HG02798 (cell line): ENCODE measurements around the gene INO80D.
"Not testable (repeated sequence)": the region's sequence is repeated elsewhere in the genome, so short reads cannot be mapped to it uniquely, and the experiment has no call there.

ENCODE experiments used
- ATAC-seq: cut with Tn5 transposase; IDR thresholded peaks from one replicate; pipeline ENCODE4 v1.9.1; 2021; ENCODE audit warnings: mild to moderate bottlenecking; ENCODE audit not compliant: unreplicated experiment, poor library complexity

Gene INO80D

DNA sequence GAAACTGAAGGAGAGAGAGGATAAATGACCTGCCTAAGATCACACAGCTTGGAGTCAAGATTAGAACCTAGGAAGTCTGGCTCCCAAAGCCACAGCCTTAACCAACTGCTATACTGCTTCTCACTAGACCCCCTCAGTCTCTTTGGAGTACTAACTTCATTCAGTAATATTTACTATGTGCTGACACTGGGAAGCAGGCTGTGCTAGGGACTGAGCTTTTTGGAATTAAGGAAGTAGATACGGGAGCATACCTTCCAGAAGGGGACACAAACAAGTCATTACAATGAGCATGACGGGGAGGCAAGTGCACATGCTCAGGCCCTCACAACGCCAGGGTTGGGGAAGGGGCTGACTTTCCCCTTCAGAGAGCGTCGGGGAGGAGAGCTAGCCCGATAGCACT is 97.7 kb downstream of the INO80D start:
- no peak for ATAC-seq

DNA sequence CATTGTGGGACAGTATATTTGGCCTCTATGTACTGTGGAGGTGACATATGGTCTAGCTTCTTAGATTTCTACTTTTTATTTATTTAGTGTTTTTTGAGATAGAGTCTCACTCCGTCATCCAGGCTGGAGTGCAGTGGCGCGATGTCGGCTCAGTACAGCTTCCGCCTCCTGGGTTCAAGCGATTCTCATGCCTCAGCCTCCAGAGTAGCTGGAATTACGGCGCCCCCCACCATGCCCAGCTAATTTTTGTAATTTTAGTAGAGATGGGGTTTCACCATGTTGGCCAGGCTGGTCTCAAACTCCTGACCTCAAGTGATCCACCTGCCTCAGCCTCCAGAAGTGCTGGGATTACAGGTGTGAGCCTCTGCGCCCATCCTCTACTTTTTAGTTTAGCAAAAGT is 99.6 kb downstream of the INO80D start:
- not testable (repeated sequence) for ATAC-seq

DNA sequence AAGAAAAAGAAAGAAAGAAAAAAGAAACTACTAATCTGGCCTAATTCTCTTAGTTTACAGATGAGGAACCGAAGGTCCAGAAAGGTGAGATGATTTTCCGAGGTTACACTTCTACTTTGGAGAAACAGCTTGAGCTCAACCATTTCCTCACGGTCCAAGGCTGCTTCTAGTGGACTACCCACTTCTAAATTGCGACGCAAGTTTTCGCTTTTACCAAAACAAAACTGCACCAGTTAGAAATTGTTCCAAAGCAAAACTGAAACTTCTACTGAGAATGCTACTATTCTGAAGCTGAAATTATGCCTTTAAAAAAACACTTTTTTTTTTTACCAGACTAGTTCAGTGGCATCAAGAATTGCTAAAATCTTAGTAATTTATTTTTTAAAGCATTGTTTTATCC is 101.6 kb downstream of the INO80D start:
- peak; percentile 94 for ATAC-seq

DNA sequence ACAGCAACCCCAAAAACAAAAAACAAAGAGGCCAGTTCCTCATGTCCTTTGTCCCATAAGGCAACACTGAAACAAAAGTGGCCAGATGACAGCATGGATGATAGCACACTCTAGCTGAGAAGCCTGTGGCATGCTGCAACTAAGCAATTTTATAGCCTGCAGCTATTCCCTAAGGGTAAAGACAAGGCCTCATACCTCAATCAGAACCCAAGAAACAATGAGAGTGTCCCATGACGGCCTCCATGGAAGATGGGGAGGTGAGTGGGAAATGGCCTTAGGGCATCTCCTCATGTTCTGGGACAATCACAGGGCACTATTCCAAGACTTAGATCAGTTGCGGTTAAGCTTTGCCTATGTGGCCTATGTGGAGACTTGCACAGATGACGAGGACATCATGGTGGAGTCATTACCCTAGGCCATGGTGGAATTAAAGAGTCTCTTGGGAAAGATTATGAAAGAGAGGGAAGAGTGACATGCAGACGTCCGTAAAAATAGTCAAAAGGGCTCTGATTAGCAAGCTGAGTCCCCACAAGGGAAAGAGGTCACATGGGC is 103.1 kb downstream of the INO80D start:
- no peak for ATAC-seq

DNA sequence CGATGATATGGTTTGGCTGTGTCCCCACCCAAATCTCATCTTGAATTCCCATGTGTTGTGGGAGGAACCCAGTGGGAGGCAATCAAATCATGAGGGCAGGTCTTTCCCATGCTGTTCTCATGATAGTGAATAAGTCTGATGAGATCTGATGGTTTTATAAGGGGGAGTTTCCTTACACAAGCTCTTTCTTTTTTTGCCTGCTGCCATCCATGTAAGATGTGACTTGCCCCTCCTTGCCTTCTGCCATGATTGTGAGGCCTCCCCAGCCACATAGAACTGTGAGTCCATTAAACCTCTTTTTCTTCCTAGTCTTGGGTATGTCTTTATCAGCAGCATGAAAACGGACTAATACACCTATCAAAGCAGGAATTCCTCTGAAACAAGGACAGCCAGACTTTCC is 107.2 kb downstream of the INO80D start:
- ATAC-seq = not testable (repeated sequence)

DNA sequence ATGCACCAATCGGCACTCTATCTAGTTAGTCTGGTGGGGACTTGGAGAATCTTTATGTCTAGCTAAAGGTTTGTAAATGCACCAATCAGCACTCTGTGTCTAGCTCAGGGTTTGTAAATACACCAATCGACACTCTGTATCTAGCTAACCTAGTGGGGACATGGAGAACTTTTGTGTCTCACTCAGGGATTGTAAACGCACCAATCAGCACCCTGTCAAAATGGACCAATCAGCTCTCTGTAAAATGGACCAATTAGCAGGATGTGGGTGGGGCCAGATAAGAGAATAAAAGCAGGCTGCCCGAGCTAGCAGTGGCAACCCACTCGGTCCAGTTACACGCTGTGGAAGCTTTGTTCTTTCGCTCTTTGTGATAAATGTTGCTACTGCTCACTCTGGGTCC is 108.3 kb downstream of the INO80D start:
- not testable (repeated sequence) for ATAC-seq

DNA sequence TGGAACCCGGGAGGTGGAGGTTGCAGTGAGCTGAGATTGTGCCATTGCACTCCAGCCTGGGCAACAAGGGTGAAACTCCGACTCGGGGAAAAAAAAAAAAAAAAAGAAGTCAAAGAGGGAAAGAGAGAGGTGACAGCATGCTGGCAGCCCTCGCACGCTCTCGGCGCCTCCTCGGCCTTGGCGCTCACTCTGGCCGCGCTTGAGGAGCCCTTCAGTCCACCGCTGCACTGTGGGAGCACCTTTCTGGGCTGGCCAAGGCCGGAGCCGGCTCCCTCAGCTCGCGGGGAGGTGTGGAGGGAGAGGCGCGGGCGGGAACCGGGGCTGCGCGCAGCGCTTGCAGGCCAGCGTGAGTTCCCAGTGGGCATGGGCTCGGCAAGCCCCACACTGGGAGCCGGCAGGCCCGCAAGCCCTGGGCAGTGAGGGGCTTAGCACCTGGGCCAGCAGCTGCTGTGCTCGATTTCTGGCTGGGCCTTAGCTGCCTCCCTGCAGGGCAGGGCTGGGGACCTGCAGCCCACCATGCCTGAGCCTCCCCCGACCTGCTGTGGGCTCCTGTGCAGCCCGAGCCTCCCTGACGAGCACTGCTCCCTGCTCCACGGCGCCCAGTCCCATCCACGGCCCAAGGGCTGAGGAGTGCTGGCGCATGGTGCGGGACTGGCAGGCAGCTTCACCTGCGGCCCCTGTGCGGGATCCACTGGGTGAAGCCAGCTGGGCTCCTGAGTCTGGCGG is 108.9 kb downstream of the INO80D start:
- ATAC-seq = not testable (repeated sequence)

DNA sequence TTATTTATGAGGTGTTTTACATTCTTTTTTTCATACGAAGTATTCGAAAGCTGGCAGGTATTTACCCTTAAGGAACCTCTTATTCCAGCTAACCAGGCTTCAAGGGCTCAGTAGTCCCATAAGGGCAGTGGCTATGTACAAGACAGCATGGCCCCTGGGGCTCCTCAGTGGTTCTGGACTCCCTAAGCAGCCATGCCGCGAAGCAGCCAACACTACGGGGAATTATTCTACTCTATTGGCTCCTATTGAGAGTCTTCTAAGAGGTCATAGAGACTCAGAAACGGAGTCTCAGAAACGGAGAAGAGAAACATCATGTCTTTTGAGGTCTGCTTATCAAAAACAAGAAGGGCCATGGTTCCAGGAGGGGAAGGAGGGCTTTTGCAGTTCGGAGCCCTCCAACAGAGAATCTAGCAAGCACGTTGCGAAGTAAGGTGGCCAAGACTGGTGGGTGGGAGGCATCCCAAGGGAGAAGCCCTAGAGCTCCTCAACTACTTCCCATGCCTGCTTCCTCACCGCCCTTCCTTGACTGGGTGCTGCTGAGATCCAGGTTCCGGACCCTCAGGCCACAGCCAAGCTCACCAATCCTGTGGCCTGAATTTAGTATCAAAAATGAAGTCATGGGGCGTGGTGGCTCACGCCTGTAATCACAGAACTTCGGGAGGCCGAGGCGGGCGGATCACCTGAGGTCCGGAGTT is 109.7 kb downstream of the INO80D start:
- ATAC-seq = no peak

DNA sequence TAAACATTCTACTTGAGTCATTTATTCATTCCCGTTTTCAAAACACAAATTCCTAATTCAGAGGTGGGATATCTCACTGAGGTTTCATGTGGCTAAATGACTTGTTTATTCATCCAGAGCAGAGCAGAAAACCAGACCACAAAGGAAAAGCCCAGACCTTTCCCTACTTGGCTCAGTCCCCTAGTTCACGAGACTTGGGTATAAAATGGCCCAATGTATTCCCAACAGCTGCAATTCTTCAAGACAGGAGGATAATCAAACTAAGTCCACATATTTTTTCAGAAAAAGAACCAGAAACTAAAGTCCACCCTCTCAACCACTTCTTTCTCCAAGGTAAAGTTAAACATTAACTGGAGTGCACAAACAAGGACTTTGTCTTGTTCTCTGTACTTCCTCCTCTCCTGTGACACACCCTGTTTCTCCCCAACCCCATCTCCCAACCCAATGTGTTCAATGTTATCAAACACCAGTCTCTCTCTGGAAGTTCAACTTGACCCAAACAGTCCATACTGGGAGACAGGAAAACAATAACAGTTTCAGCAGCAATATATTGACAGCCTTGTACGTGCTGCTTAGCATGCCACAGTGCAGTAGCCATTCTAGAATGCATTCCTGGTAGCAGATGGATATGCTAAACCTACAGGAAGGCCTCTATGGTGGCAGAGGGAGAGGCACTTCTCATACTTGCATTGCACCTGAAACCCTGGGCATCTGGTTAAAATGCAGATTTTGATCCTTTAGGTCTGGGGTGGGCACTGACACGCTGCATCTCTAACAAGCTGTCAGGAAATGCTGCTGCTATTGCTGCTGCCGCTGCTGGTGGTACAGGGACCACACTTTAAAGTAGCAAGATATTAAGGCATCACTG is 110.7 kb downstream of the INO80D start:
- ATAC-seq = peak; percentile 82

DNA sequence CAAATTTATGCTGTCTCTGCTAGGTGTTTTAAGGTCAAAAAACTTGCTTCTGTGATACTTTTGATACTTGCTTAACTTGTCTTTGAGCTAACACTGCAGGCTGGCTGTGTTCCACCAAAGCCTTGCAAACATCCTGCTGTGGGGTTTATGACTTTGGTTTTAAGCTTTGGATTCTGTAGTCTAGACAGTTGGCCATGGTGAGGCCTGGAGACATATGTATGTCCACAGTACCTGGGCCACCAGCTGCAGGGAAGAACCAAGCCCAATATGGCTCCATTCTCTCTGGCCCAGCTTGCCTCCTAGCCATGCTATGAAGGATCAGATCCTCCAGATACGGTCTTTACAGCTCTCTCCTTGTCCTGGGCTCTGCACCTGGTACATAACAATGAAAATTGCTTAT is 113.9 kb downstream of the INO80D start:
- no peak for ATAC-seq

DNA sequence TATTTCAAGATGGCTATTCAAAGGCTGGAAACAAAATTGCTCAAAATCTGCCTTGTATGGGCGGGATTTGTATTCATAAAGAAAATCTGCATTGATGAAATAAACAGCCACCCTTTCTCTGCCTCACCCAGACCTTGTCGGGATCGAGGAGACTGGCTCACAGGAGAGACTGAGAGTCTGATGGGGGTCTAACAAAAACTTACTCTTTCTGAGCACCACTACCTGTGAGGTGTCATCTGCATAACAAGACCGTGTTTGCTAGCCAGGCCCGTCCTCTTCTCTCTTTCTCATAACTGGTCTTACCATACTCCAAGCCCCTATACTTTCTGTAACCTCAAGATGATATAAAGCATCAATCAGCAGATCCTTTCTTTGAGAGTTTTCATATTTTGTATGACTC is 115.6 kb downstream of the INO80D start:
- no peak for ATAC-seq

DNA sequence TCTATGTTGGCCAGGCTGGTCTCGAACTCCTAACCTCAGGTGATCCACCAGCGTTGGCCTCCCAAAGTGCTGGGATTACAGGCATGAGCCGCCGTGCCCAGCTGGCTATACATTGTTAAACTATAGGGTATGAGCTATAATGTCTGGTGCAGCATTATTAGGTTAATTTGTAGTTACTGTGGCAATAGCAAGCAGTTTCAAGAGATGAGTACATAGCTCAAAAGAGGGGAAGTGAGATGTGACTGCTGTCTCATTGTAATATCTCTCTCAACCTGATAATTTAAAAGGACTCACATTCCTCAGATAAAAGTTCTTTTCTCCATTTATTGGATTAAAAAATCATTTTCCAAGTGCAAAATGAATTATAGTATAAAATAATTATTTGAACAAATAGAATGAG is 116.4 kb downstream of the INO80D start:
- ATAC-seq = peak; percentile 69

DNA sequence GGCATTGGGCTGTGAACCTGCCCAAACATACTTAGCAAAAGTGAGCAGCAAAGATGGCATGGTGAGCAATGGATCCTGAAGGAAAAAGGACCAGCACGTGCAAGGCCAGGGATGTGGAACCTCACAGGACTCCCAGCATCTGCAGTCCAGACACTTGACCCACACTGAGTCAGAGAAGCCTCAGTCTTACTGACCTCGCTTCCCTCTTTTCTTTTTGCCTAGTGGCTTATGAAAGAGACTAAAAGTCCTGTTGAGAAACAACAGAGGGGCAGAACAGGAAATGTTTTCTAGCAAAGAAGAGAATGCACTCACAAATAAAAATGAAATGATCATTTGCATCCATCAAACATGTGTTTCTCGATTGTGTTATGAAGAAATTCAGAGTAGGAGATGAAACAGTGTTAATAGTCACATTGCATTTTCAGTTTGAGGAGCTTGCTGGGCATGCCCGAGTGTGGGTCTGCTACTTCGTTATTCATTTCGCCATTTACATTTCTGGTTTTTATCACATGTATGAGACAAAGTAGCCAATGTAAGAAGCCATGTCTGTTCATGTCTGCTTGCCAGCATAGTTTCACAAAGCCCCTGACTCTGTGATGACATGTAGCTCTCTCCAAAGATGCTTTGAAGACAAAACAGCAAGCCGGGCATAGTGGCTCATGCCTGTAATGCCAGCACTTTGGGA is 118.4 kb downstream of the INO80D start:
- ATAC-seq = no peak

DNA sequence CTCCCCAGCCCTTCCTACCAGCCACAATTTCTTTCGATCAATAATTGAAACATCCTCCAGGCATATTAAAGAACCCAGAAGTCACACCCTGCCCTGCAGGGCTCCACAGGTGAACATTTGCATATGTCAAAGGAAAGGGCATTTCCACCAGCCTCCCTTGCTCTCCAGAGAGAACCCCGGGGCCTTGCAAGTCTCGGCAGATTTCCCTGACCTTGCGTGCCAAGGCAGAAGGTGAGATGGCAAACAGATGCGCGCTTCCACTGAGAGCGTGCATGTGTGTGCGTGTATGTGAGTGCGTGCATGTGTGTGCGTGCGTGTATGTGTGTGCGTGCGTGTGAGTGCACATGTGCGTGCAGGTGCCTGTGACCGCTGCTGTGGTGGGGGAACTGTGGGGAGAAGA is 120.3 kb downstream of the INO80D start:
- no peak for ATAC-seq

DNA sequence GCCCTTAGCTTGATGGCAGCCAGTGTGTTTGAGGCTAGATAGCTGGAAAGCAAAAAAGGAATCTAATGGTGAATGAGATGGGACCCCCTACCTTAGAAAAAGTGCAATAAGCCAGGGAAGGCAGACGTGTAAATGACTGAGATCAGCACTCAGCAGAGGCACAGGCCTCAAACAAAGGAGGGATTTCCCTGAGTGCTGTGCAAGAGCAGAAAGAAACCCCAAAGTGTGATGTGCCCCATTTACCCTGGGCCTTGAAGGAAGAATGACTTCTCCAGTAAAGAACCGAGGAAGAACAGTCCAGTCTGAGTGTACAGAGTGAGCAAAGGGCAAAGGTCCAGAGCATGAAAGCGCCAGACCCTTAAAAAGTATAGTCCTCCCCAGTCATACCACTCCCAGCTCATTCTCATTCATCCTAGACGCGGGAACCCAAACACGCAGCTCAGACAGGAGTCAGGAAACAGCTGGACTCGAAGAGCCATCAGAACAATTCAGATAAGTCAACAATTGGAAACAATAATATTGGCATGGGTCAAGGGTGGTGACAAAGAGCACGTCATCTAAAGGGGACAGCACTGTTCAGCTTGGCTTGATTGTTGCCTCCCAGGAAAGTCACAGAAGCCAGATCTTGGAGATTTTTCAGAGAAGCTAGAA is 121.7 kb downstream of the INO80D start:
- no peak for ATAC-seq

DNA sequence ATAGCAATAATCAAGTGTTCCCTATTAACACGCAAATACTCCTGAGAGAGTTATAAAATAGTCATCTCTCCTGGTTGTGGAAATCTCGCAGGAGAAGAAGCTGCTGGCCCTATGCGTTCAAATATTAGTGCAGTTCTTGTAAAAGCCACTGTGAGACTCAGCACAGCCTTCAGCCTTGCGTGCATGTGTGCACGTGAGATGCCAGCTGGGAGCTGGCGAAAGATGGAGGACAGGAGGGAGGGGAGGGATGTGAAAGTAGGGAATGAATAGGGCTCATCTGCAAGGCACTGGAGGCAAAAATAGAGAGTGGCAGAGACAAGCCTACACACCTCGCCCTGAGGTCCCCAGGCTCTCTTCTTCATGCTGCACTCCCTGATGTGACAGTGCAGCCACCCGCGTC is 126.5 kb downstream of the INO80D start:
- no peak for ATAC-seq

DNA sequence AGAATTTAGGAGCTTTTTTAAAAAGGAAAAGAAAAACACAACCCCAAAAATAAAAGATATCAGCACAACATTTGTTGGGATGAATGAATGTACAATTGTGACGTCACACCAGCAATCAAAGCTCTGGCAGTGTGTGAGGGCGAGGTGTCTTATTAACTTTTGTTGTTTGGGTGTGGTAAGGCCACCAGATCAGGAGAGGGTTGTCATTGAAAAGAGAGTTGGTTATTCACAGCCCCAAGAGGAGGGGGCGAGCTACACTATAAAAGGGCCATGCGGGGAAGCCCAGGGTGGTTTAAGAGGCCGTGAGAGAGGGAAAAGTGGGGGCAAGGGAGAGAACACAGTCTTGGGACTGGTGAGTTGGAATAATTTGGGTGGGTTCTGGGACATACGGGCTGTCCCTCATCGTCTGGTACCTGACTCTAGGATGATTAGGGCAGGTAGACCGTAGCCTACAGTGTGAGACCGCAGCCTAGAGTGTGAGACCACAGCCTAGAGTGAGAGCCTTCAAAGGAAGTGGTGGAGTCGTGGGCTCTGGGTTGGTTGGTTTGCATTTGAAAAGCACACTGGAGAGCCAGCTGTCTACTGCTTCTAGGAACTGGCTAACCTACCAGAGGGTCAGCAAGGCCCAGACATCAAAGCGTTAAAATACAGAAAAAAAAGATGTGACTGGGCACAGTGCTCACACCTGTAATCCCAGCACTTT is 128.4 kb downstream of the INO80D start:
- no peak for ATAC-seq

DNA sequence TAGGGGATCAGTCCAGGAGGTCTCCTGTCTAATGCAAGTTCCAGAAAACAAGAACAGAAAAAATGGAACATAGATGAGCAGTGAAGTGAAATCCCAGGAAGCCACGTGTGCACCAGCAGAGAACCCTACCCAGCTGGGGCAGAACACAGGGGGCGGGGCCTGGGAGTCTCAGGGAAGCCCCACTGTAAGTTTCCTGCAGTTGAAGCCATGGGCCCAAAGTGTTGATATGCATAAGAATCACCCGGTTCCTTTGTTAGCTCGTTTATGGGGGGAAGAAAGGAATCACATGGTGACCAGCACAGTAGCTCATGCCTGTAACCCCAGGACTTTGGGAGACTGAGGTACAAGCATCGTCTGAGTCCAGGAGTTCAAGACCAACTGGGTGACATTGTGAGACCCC is 131.3 kb downstream of the INO80D start:
- ATAC-seq = no peak

DNA sequence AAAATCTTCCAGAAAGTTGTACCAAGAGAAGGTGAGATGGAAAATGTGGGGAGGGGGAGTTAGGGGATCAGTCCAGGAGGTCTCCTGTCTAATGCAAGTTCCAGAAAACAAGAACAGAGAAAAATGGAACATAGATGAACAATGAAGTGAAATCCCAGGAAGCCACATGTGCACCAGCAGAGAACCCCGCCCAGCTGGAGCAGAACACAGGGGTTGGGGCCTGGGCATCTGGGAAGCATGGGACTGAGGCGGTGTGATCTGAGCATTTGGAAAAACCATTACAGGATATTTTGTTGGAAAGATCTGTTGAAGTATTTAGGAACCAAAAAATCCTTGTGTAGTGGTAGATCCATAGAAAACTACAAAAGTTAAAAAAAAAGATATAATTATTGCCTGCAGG is 133.7 kb downstream of the INO80D start:
- no peak for ATAC-seq
